Activated CD4-positive, alpha-beta T cell treated with anti-CD3 and anti-CD28 coated beads for 1 hour (primary cell): ENCODE data around the gene MICAL3.

Experiments used
- DNase-seq: peaks from one replicate; pipeline ENCODE4 v3.0.0-alpha.2; 2020

The MICAL3 gene

GRCh38 chr22:17926516-17926915 is 97.8 kb downstream of the MICAL3 start:
- no peak for DNase-seq

DNA sequence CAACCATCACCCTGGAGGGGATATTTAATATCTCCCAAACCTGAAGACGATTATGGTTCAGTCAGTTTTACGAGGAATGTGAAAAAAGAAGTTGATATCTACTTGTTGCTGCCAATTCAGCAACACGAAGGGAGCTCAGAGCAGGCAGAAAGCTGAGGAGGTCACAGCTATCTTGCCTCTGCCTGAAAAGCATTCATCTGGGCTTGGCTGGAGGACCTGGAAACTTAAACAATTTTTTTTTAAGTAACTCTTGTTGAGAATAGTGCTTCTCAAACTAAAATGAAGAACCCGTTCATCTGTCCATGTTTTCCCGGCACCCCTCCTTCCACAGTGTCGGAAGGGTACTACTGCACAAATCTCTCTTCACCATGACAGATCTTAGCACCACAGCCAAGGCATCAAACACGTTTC is 98.9 kb downstream of the MICAL3 start:
- no peak for DNase-seq

DNA sequence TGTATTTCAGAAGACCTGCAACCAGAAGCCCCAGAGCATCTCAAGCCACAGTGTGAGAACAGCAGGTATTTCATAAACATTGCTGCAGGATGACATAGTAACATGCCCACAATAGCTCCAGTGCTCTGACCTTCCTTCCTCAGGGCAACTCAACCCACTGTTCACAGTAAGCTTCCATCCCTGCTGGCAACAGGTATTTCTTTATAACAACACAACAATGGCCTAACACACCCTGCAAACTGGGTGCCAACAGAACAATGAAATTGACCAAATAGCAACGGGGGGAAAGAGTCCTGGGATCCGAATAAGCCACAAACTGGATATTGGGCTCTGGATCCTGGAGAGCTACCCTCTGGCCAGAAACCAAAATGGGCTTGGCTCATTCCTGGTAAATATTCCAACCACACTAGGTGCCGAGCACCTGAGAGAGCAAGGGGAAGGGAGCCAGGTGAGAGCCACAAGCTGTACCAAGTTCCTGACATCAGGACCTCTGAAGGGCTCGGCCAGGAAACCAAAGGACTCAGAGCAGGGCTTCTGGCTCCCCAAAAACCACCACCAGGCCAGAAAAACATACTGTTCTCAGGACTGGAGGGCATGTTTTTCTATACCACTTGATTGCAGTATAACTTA is 99.5 kb downstream of the MICAL3 start:
- DNase-seq = no peak

- no peak for DNase-seq
These were observed 100.3 kb downstream of the MICAL3 start for GRCh38 chr22:17924076-17924475.

GRCh38 chr22:17922925-17923903 is 101.1 kb downstream of the MICAL3 start:
- DNase-seq = no peak

GRCh38 chr22:17921871-17922821 is 102.2 kb downstream of the MICAL3 start:
- no peak for DNase-seq

GRCh38 chr22:17920992-17921650 is 103.2 kb downstream of the MICAL3 start:
- DNase-seq = no peak

GRCh38 chr22:17920145-17920605 is 104.2 kb downstream of the MICAL3 start:
- no peak for DNase-seq

DNA sequence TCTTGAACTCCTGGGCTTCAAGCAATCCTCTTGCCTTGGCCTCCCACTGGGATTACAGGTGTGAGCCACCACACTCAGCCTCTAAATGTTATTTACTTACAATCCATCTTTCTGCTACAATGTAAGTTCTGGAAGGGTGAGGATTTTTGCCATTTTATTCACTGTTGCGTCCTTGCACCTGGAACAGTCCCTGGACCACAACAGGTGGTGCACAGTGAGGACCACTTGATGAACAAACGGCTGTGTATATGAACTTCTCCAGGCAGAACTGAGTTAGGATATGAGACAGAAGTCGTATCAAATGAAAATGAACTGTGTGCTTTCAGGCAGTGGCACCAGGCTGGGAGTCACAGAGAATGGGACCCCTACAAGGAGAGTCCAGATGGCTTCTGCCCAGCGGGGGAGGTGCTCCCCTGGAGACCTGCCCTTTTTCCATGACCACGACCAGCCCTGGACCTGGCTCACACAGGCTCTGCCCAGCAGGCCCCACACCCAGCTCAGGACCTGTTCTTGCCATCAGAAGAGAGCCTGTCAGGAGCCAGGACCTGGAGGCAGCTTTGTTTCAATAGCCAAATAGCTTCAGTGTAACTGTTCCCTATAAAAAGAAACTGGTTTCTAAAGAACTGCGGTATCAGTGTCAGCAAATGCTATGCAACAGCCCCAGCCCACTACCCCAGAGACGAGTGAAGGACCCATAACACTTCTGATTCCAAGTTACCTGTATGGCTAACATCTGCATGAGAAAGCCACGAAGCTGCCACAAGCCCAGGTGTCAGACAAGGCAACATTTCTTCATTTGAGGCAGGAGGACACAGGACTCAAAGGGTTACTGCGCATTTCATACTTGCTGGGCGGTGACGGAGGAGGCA is 104.9 kb downstream of the MICAL3 start:
- no peak for DNase-seq

DNA sequence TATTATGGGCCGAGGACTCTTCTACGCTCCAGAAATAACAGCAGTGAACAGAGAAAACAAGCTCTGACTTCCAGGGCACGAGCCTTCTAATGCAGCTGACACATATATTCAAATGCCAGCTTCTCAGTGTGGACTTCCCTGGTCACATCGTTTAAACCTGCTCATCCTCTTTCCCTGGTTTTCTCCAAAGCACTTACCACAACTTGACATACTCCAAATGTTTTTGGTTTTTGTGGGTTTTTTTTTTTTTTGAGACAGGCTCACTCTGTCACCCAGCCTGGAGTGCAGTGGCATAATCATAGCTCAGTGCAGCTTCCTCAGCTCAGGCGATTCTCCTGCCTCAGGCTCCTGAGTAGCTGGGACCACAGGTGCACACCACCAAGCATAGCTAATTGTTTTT is 105.5 kb downstream of the MICAL3 start:
- DNase-seq = no peak

GRCh38 chr22:17917490-17917983 is 106.8 kb downstream of the MICAL3 start:
- DNase-seq = no peak

- DNase-seq = no peak
These were observed 108.0 kb downstream of the MICAL3 start for GRCh38 chr22:17916226-17916889.

DNA sequence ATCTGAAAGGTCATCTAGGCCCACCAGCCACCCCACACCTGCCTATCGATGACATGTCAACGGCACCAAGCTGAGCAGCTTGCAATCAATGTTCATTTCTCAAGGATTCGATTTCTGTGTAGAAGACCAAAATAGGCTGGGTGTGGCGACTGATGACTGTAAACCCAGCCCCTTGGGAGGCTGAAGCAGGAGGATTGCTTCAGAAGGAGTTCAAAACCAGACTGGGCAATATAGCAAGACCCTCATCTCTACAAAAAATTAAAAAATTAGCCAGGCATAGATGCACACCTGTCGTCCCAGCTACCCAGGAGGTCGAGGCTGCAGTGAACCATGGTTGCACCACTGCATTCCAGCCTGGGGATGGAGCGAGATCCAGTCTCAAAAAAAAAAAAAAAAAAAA is 108.7 kb downstream of the MICAL3 start:
- DNase-seq = no peak

DNA sequence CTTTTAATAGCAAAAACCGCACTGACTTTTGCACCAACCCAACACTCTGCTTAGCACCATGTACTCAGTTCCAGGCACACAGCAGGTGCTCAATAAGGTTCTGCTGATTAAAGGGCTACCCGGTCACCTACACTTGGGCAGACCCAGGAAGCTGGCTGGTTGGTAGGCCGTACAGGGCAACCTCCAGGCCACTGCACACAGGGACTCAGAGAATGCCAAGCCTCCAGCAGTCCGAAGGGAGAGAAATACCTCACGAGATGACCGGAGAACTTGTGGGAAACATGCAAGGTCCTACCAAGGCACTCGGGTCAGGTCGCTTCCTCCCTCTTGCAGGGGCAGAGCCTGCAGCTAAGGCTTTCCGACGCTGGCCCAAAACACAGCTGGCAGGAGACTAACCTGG is 109.2 kb downstream of the MICAL3 start:
- no peak for DNase-seq

DNA sequence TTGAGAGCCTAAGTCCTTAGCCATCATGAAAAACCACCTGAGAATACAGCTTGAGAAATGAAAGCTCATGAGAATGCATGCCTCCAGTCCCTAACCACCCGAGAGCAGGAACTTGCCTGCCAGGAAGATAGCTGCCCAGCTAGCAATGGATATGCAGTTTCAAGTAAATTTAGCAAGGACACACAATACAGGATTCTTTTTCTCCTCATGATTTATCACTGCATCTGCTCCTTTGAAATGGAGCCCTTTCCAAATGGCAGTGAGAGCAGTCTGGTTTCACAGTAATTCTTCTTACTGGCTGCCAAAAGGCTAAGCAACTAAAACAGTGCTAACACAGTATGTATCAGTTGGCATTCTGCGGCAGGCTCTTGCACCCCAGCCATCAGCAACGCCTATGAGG is 109.9 kb downstream of the MICAL3 start:
- DNase-seq = no peak

- DNase-seq = no peak
These were observed 110.5 kb downstream of the MICAL3 start for GRCh38 chr22:17913801-17914347.

DNA sequence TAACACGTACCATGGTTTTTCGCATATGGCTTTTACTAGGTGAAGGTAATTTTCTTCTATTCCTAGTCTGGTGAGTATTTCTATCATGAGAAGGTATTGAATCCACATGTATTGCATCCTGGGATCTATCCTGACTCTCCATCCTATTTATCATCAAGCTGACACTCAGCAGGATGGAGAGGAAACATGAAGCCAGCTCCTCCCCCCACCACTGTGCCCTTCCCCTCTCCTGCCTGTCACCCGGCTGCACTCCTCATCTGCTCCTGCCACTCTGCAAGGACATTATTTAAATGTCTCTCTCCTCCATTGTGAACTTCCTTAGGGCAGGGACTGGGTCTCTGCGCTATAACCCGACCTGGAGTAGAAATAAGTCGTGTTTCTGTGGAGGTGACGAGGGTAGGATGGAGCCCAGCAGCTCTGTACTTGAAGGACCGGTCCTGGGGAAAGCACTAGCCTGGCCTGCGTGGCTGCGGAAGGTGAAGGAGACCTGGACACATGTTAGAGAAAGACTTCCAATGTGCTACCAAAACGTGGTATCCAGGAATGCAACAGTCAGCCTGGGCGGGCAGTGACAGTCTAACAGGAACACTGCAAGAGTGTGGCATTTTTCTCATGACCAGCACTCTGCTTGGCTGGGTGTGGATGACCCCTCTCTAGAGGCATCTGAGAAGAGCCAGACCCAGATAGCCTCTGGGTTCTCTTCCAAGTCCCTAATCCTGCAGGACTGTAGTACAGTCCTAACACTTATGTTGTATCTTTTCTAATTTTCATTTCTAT is 111.2 kb downstream of the MICAL3 start:
- DNase-seq = no peak

GRCh38 chr22:17911887-17912286 is 112.5 kb downstream of the MICAL3 start:
- DNase-seq = no peak

DNA sequence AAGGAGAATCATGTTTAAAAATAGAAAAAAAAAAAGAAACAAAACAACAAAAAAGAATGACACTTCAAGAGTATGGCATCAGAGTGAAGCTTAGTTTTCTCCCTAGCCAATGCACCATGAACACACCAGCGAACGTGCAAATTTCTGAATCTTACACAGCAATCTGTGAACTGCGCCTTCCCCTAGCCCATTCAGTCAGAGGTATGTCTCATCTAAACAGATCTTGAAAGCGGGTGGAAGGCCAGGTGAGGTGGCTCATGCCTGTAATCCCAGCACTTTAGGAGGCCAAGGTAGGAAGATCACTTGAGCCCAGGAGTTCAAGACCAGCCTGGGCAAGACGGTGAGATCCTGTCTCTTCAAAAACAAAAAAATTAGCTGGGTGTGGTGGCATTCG is 113.1 kb downstream of the MICAL3 start:
- no peak for DNase-seq
